Adrenal gland (tissue), 12 donors: Measurements from ENCODE around the gene FGD2. TPM values are rescaled to one million over a fixed set of nuclear protein-coding genes. Genes with fewer than 3 reads are reported as not detected.

Experiments used
- DNase-seq, 7 donors: peaks; one replicate each; pipeline ENCODE4 v3.0.0-alpha.2; 2019 to 2020
- H3K27ac ChIP-seq, 5 donors: fragments of 200-600 bp; sonication (generic) in 4 of 5; 1 replicate in 3 of 5; 2 replicates in 2 of 5; pipeline versions ENCODE4 v1.5.1 to v1.8.0; 2016 to 2020; ENCODE audit warnings: mild to moderate bottlenecking in 1 of 5
- H3K27me3 ChIP-seq: fragments of 200-600 bp; 2 replicates; pipeline ENCODE4 v1.8.0; 2021
- H3K36me3 ChIP-seq, 2 donors: fragments of 200-600 bp; replicated peaks in 1 of 2; 1 replicate in 1 of 2; 2 replicates in 1 of 2; pipeline versions ENCODE4 v1.5.1 to v1.8.0; 2018 to 2022
- H3K4me1 ChIP-seq, 2 donors: fragments of 200-600 bp; replicated peaks in 1 of 2; 1 replicate in 1 of 2; 2 replicates in 1 of 2; pipeline versions ENCODE4 v1.5.1 to v1.8.0; 2018 to 2021
- H3K4me3 ChIP-seq, 4 donors: fragments of 200-600 bp; sonication (generic) in 3 of 4; one replicate each; pipeline ENCODE4 v1.5.1; 2016 to 2018
- H3K9me3 ChIP-seq, 3 donors: fragments of 200-600 bp; sonication (generic) in 1 of 3; replicated peaks in 1 of 3; 1 replicate in 2 of 3; 2 replicates in 1 of 3; pipeline versions ENCODE4 v1.5.1 to v1.8.0; 2016 to 2021
- POLR2A ChIP-seq, 2 donors: fragments of 450-650 bp; IDR thresholded peaks; one replicate each; pipeline ENCODE4 v1.6.1; 2017; ENCODE audit warnings: antibody characterized with exemption in 2 of 2, mild to moderate bottlenecking in 2 of 2, moderate library complexity in 1 of 2
- WGBS, 4 donors: extraction: QIAGEN DNeasy Blood & Tissue Kit in 2 of 4; methylation state at CpG; one replicate each; pipeline versions ENCODE4 v1.1.5 to v1.1.7; 2013 to 2017; 5-methylcytosine and 5-hydroxymethylcytosine counted together
- intact Hi-C, 2 donors: fragments of 100-400 bp; cut with DNase I; formaldehyde crosslinking; loops; one replicate each; pipeline versions ENCODE4 v1.14.1 to v1.15.0; 2022 to 2023
- polyA plus RNA-seq, 3 donors: library from polyadenylated mRNA; stranded (reverse); fragments of 200-250 nt in 2 of 3; fragments of 350-450 nt in 1 of 3; fragmentation: Illumina TruSeq in 1 of 3; extraction: RNeasy Lipid Tissue Mini Kit (QIAGEN cat#74804) in 1 of 3; gene quantifications; one replicate each; pipeline ENCODE4 v1.2.3, GENCODE V29; 2013 to 2014
- total RNA-seq, 9 donors: library from RNA; depleted of rRNA in 4 of 9; stranded (reverse); fragments of >200 nt in 4 of 9; fragments of 120-200 nt in 1 of 9; fragmentation: NEBNext Ultra II Directional in 1 of 9; extraction: Animal tissue kit (Norgen Biotek cat#: 25700) in 1 of 9; gene quantifications; one replicate each; pipeline versions ENCODE4 v1.1.0 to v1.2.4, GENCODE V29; 2013 to 2023
- TF ChIP-seq, protein P1 (sequence below), 6 experiments: fragments of 450-650 bp in 4 of 6; fragments of 200-600 bp in 2 of 6; sonication (generic) in 1 of 6; IDR thresholded peaks; 1 replicate in 5 of 6; 2 replicates in 1 of 6; pipeline versions ENCODE4 v1.5.1 to v1.8.0; 2016 to 2021; ENCODE audit warnings: antibody characterized with exemption in 6 of 6, mild to moderate bottlenecking in 2 of 6, moderate library complexity in 1 of 6
- donor health status: healthy with polysubstance abuse.
- donor health status: Bipolar disorder and iron deficiency.
- donor health status: DM: yes; HTN: yes; CAD: no.
- donor health status: DM: no; HTN: no; CAD: no.
- donor health status: DM: no; HTN: no; CAD: no.
- donor health status: DM: yes; HTN: yes; CAD: no.

Gene FGD2
- total and polyA plus RNA-seq, 12 donors = 2.0 to 117 (median 26.4) TPM

DNA sequence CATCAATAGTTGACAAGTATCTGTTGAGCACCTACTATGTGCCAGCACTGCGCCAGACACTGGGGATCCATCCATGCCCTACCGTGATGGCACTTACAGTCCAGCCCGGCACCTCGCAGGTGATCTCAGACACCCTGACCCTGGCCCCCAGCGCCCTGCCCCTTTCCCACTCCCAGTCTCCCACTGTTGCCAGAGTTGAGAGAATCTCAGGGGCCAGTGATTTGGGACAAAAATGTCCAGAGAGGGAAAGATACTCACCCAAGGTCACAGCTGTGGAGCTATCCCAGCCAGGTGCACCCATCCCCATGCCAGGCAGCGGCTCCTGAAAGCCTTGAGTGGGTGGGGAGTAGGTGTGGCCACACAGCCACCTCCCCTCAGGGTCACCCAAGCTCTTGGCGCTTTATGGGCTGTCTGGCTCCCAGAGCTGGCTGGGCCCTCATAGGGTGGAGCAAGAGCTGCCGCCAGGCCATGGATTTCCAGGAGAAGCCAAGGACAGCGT, 47.6 kb upstream of the FGD2 start:
- H3K36me3 ChIP-seq = no peaks in the 10 kb centered on the region
- H3K9me3 ChIP-seq = no peaks in the 10 kb centered on the region
- no peak for TF ChIP-seq POLR2A (IDR thresholded peaks at IDR 0.05)
- TF ChIP-seq, protein P1, sequence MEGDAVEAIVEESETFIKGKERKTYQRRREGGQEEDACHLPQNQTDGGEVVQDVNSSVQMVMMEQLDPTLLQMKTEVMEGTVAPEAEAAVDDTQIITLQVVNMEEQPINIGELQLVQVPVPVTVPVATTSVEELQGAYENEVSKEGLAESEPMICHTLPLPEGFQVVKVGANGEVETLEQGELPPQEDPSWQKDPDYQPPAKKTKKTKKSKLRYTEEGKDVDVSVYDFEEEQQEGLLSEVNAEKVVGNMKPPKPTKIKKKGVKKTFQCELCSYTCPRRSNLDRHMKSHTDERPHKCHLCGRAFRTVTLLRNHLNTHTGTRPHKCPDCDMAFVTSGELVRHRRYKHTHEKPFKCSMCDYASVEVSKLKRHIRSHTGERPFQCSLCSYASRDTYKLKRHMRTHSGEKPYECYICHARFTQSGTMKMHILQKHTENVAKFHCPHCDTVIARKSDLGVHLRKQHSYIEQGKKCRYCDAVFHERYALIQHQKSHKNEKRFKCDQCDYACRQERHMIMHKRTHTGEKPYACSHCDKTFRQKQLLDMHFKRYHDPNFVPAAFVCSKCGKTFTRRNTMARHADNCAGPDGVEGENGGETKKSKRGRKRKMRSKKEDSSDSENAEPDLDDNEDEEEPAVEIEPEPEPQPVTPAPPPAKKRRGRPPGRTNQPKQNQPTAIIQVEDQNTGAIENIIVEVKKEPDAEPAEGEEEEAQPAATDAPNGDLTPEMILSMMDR (IDR thresholded peaks at IDR 0.05) = no peak
- no peaks in the 10 kb centered on the region for H3K27me3 ChIP-seq
- H3K4me3 ChIP-seq = no peak overlapping the region
- no peak overlapping the region for H3K27ac ChIP-seq
- peaks cover 0 to 8% of the 10 kb centered on the region in 2 donors for H3K4me1 ChIP-seq
- WGBS, 4 donors = 73 to 86% (median 77%) methylated on average over 5 to 9 of the region's 9 CpGs
- intact Hi-C loops = no loop called here
- peak in 6 of 7 donors; percentile 27 to 73 (median 53) for DNase-seq

DNA sequence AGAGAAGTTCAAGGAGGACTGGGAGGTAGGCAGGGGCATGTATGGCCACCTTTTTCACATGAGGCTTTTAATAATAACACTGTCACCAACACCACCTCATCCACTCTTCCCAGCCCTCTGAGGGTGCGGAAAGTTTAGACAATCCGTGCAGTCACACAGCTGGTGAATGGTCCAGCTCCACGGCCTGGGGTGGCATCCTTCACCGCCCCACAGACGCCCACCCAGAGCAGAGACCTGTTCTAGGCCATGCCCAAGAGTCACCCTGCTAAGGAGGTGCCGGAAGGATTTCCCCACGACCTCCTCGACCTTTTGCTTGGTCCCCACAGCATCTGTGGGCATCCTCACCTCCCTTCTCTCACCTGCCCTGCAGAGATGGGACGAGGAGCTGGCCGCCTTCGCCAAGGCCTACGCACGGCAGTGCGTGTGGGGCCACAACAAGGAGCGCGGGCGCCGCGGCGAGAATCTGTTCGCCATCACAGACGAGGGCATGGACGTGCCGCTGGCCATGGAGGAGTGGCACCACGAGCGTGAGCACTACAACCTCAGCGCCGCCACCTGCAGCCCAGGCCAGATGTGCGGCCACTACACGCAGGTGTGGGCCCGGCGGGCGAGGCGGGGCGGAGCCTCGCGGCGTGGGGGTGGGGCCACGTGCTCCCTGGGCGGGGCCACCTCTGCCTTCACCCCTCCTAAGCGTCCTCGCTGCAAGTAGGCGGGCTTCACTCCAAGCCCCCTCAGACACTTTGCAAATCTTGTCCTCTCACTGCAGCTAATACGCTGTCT, 46.5 kb upstream of the FGD2 start:
- Histone ChIP-seq H3K27ac (no peak overlapping the region), H3K4me3 (no peak overlapping the region), H3K27me3 (no peaks in the 10 kb centered on the region), H3K9me3 (no peaks in the 10 kb centered on the region), H3K4me1 (peaks cover 0 to 8% of the 10 kb centered on the region in 2 donors), H3K36me3 (no peaks in the 10 kb centered on the region)
- WGBS, 4 donors = 82 to 89% (median 87%) methylated on average over 31 to 44 of the region's 44 CpGs
- intact Hi-C loops = no loop called here
- no peak for TF ChIP-seq POLR2A (IDR thresholded peaks at IDR 0.05)
- TF ChIP-seq, protein P1 (IDR thresholded peaks at IDR 0.05) = no peak
- peak in 3 of 7 donors; percentile 12 to 27 (median 13) for DNase-seq

DNA sequence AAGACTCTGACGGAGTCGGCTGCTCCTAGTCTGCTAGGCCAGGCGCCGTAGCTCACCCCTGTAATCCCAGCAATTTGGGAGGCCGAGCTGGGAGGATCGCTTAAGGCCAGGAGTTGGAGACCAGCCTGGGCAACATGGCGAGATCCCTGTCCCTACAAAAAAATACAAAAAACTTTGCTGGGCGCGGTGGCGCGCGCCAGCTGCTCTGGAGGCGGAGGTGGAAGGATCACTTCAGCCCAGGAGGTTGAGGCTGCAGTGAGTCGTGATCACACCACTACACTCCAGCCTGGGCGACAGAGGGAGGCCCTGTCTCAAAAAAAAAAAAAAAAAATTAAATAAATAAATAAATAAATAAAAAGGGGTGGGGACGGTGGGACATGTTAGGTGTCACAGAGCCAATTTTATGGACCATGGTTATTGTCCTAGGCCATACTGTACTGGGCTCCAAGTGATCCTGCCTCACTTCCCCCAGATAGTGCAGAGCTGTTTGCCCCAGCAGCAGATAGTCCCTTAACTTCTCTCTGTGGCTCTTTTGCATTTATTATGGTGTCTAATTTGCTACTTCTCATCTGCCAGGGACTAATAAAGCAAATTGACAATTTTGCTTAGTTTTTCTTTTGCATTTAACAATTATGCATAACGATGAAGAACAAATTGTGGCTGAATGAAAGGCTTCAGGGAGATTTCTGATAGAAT, 45.8 kb upstream of the FGD2 start:
- H3K27ac ChIP-seq = peak overlapping the region in 1 of 5 donors; percentile 76
- no peaks in the 10 kb centered on the region for H3K36me3 ChIP-seq
- WGBS, 4 donors = 90 to 92% (median 91%) methylated on average over 12 to 17 of the region's 17 CpGs
- no peaks in the 10 kb centered on the region for H3K9me3 ChIP-seq
- H3K4me3 ChIP-seq = no peak overlapping the region
- intact Hi-C loops = no loop called here
- no peaks in the 10 kb centered on the region for H3K27me3 ChIP-seq
- DNase-seq = peak in 2 of 7 donors; percentile 13 to 15
- peaks cover 0 to 8% of the 10 kb centered on the region in 2 donors for H3K4me1 ChIP-seq
- TF ChIP-seq, protein P1 (IDR thresholded peaks at IDR 0.05) = no peak
- no peak for TF ChIP-seq POLR2A (IDR thresholded peaks at IDR 0.05)
